GM19238 (cell line): ENCODE data around the gene RHO.
A peak's percentile ranks its signal among the peaks of the same experiment; 100 is the strongest.
"Not testable (repeated sequence)": the region's sequence is repeated elsewhere in the genome, so short reads cannot be mapped to it uniquely, and the experiment has no call there.

Experiments
- DNase-seq: peaks from one replicate; pipeline ENCODE4 v3.0.0; 2011; ENCODE audit warnings: low spot score; ENCODE audit not compliant: insufficient read length

The RHO gene

GRCh38 chr3:129528589-129529100, at the start of gene RHO:
Gene RHO, plus strand, starts transcription at chr3:129528639. Its CDS starts 95 bp downstream, at chr3:129528734.
- no peak for DNase-seq

DNA sequence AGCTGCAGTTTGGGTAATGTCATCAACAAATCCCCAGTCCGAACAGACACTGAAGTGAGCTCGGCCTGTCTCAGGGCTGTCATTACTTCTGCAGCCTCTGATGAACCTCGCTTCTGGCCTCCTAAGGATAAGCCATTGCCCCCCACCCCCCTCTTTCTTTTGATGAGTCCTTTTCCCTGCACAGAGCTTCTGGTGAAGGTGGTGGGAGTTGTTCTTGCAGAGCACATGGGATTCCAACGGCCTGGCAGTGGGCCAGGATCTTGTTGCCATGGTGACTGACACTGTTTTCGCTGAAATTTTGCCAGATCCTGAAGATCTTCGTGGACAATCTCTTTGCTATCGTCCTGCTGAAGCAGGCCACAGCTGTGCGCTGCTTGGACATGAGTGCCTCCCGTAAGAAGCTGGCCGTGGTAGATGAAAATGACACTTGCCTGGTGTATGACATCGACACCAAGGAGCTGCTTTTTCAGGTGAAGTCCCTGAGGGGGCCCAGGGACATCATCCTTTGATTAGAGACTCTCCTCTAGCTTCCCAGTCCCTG, 47.1 kb upstream of the RHO start:
- not testable (repeated sequence) for DNase-seq

- no peak for DNase-seq
Measured at GRCh38 chr3:129481766-129482332, 46.6 kb upstream of the RHO start.

- no peak for DNase-seq
Measured at GRCh38 chr3:129482721-129483120, 45.7 kb upstream of the RHO start.

DNA sequence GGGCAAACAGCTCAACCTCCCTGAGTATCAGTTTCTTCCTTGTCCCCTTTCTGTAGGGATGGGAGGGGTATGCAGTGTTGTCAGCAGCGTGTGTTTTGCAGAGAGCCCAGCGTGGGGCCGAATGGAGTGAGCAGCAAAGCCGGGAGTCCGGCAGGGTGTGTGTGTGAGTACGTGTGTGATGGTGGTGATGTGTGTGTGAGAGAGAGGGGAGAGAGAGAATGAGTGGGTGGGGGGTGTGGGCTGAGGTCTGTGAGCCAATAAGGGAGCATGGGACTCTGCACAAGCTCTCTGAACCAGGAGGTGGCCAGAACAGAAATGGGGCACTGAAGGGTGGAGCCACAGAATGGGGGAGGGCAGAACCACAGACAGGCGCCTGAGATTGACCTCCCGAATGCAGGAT, 44.6 kb upstream of the RHO start:
- DNase-seq, result no peak

- DNase-seq, result not testable (repeated sequence)
Measured at GRCh38 chr3:129485146-129485545, 43.3 kb upstream of the RHO start.

DNA sequence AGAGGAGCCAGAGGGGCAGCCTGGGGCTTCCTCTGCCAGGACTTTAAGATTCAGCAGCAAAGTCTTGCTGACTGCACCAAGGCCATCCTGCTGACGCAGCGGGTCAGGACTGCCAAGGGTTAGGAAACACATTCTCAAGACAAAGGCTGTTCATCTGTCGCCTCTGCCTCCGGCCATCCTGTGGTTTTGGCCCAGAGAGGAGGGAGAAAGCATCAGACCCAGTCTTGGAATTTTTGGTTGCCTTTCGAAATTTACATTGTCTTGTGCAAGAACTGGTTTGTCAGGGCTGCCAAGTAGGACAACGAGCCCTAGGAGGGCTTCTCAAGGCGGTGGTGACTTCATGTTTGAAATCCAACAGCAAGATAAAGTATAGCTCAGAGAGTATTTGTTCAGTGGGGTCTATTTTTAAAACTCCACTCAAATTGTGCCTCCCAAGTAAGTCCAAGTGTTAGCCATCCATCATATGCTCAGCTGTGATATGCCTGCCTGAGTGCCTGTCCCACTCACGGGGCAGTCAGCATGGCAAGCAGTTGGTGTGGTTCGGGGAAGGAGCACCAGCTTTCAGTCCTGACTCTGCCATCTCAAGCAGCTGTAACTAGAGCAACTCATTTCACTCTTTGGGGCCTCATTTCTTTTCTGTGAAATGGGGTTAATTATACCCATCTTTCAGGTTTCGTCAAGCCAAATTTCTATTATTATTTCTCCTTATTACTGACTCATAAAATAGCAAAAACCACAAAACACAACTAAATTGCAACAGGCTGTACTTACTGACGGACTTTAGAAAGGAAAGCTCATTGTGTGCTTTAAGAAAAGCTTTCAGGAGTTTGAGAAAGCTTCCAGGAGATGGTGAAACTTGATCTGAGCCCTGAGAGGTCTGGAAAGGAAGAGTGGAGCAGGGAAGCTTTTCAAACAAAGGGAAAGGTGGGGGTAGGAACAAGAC, 42.4 kb upstream of the RHO start:
- no peak for DNase-seq

DNA sequence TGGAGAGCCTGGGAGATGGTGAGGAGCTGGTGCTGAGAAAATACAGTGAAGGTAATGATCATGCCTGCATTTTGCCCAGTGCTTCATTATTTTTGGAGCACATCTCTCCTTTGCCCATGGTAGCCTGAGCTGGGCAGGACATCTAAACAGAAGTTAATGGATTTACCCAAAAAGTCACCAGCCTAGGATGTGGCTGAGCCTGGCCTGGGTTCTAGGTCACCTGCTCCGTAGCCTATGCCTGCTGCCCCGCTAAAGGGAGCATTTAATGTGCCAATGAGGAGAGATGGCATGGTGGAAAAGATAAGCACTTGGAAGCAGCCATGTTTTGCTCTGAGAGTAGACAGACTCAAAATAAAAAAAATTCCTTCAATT, 41.8 kb upstream of the RHO start:
- DNase-seq, result no peak

DNA sequence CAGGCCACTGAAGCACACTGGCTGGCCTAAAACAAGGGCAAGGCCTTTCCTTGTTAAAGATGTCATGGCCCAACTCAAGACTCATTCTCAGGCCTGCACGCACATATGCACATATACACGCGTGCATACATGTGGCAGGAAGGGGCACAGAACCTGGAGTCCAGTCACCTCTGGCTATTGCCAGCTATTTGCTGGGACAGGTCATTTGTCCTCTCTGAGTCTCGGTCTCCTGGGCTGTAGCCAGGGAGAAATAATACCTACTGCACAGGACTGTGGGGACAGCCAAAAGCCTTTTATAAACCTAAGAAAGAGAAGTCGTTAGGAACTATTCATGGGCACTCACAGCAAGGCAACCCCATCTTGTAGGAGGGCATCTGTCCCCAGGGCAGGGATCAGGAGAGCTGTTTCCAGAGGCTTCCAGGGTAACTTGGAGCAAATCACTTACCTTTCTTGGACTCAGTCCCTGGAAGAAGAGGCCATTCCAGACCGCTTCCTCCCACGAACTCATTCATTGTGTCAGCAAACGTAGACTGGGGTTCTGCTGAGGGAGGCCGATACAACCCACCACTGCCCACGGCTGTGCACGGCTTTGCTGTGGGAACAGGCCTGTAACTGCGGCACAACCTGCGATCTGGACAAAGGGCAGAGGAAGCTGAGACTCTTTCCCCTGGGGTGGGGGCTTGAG, 41.1 kb upstream of the RHO start:
- DNase-seq, result no peak

GRCh38 chr3:129487868-129488335, 40.5 kb upstream of the RHO start:
- DNase-seq, result not testable (repeated sequence)

DNA sequence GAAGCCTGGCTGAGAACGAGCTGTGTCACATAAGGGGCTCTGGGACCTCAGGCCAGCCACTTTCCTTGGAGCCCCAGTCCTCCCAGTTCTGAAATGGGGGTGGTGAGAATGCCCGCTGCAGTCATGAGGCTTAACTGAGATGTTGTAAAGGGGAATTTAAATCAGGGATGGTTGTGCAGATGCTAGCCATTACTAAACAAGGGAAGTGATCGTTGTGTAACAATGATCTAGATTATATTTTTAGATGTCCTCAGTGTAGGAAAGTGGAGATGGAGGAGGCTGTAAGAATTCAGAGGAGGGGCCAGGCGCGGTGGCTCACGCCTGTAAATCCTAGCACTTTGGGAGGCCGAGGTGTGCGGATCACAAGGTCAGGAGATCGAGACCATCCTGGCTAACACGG, 39.2 kb upstream of the RHO start:
- DNase-seq, result not testable (repeated sequence)

DNA sequence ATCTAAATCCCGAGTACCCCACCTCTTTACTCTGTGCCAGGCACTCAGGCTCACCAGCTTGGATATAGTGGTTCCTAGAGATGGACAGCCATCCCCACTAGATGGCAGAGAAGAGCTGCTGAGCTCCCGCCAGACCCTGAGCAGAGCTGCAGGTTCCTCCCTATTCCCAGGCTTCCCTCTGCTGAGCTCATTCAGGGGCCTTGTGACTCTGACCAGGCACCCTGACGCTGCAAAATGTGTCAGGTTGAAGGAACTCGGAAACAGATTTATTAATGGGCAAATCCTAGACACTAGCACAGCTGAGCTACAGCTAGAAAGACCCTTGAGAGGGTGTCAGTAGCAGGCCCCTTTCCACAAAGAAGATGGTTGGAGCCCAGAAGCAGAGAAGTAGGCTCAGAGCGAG, 38.2 kb upstream of the RHO start:
- DNase-seq, result peak; percentile 78

GRCh38 chr3:129491077-129491476, 37.4 kb upstream of the RHO start:
- DNase-seq, result not testable (repeated sequence)

DNA sequence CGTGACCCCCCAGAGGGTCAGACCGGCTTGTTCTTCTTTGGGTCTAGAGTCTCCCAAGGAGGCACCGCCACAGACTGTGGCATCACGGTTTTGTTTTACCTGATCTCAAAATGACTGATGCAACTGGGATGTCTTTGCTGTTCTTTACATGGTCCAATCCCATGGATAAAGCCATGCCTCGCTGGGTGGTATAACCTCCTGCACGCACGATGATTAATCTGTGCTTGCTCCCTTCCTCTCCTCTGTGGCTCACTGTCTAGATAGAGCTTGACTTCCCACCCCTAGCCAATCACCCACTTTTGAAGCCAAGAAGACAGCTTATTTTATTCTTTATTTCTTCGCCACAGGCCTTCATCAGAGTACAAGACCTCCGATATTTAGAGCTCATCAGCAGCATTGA, 36.6 kb upstream of the RHO start:
- DNase-seq, result no peak

- no peak for DNase-seq
Measured at GRCh38 chr3:129492691-129493090, 35.7 kb upstream of the RHO start.

DNA sequence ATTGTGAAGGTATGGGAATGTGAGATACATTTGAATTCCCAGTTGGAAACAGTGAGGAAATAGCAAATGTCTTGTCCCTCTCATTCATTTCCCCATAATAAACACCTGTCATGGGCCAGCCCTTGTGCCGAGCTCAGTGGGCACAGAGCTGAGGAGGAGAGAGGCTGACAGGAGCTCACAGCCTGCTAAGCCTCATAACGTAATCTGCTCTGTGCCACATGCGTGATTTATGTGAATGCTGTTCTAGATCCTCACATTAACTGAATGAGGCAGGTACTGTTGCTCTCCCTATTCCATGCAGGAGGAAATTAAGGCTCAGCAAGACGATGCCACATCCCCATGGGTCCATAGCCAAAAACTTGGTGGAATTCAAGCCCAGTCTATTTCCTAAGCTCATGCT, 35.2 kb upstream of the RHO start:
- DNase-seq, result no peak

- DNase-seq, result not testable (repeated sequence)
Measured at GRCh38 chr3:129494499-129494898, 33.9 kb upstream of the RHO start.

GRCh38 chr3:129495006-129495639, 33.3 kb upstream of the RHO start:
- DNase-seq, result not testable (repeated sequence)

GRCh38 chr3:129497876-129498275, 30.6 kb upstream of the RHO start:
- not testable (repeated sequence) for DNase-seq

DNA sequence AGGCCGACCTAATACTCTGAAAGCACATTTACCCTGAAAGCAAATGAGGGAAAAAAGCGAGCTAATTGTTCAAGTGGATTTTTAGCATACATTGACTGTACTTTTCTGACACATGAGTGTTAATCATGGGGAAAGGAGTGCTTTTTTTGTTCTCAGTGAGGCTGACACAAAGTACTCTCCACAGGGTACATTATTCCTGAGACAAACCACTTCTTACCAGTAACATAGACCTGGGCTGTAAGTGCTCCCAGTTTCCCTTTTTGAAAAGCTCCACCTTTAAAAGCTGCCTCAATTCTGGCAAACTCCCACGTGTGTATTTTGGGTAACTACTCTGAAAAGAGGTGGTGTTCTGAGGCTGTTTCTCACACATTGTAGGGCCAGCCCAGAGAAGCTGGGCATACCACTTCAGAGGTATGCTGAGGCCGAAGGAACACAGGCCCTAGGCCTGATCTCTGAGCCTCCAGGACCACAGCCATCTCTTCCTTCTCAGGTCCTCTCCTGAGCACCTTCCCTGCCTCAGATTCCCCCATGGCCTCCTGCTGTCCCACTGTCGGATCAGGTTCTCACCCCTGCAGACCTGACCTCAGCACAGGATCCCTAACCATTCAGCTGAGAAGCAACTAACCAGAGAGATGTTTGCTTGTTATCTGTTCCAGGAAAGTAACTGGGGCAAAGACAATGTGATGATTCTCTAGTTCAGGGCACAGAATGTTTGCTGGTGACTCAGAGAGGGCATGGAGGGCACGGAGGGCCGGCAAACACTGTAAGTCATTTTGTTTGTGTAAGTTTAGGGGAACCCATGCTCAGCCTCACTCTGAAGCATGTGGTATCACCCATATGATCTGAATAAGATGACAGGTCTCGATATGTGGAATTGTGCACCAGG, 29.6 kb upstream of the RHO start:
- not testable (repeated sequence) for DNase-seq
